Neuronal stem cell (in vitro differentiated cells): ENCODE data around the gene DRC7.

Experiments used
- DNase-seq: peaks from one replicate; pipeline ENCODE4 v3.0.0-alpha.2; 2013; ENCODE audit warnings: low spot score
- H2AFZ ChIP-seq: one replicate; pipeline ENCODE4 v1.6.1; 2013; ENCODE audit warnings: mild to moderate bottlenecking, low read length, inconsistent platforms
- H2AK5ac ChIP-seq: 2 replicates; pipeline ENCODE4 v1.6.1; 2013; ENCODE audit warnings: low read depth, mild to moderate bottlenecking, inconsistent platforms, low read length, moderate library complexity, mixed read lengths
- H2BK120ac ChIP-seq: 2 replicates; pipeline ENCODE4 v1.6.1; 2013; ENCODE audit warnings: low read depth, mild to moderate bottlenecking, inconsistent platforms, low read length, moderate library complexity, mixed read lengths
- H2BK12ac ChIP-seq: one replicate; pipeline ENCODE4 v1.6.1; 2013; ENCODE audit warnings: low read length, inconsistent platforms
- H2BK15ac ChIP-seq: 2 replicates; pipeline ENCODE4 v1.6.1; 2013; ENCODE audit warnings: mild to moderate bottlenecking, low read length, inconsistent platforms, mixed read lengths
- H2BK5ac ChIP-seq: one replicate; pipeline ENCODE4 v1.6.1; 2013; ENCODE audit warnings: inconsistent platforms, mild to moderate bottlenecking, low read length, moderate library complexity
- H3K14ac ChIP-seq: one replicate; pipeline ENCODE4 v1.6.1; 2013; ENCODE audit warnings: low read length, inconsistent platforms
- H3K18ac ChIP-seq: 2 replicates; pipeline ENCODE4 v1.6.1; 2013; ENCODE audit warnings: low read length, inconsistent platforms
- H3K23ac ChIP-seq: 2 replicates; pipeline ENCODE4 v1.6.1; 2013; ENCODE audit warnings: low read depth, mild to moderate bottlenecking, mixed read lengths, low read length, inconsistent platforms; ENCODE audit not compliant: poor library complexity
- H3K27ac ChIP-seq: replicated peaks from 3 replicates; pipeline ENCODE4 v1.5.1; 2013; ENCODE audit warnings: low read length, inconsistent platforms
- H3K27me3 ChIP-seq, 3 experiments: 2 replicates each; pipeline ENCODE4 v1.6.1; 2013; ENCODE audit warnings: low read length in 3 of 3, mild to moderate bottlenecking in 2 of 3, inconsistent platforms in 1 of 3, low read depth in 1 of 3, mixed read lengths in 1 of 3, moderate library complexity in 1 of 3; ENCODE audit not compliant: control insufficient read depth in 3 of 3, insufficient read depth in 3 of 3
- H3K36me3 ChIP-seq, 2 donors: replicated peaks in 1 of 2; 2 replicates each; pipeline ENCODE4 v1.6.1; 2013; ENCODE audit warnings: low read length in 2 of 2; ENCODE audit not compliant: control insufficient read depth in 2 of 2, insufficient read depth in 2 of 2
- H3K4ac ChIP-seq: 2 replicates; pipeline ENCODE4 v1.6.1; 2013; ENCODE audit warnings: inconsistent platforms, mild to moderate bottlenecking, low read length, moderate library complexity
- H3K4me1 ChIP-seq, 2 donors: 1 replicate in 1 of 2; 2 replicates in 1 of 2; pipeline ENCODE4 v1.6.1; 2013; ENCODE audit warnings: low read length in 2 of 2, low read depth in 1 of 2; ENCODE audit not compliant: control insufficient read depth in 2 of 2, insufficient read depth in 1 of 2
- H3K4me2 ChIP-seq: one replicate; pipeline ENCODE4 v1.6.1; 2013; ENCODE audit warnings: mild to moderate bottlenecking, low read length, inconsistent platforms; ENCODE audit not compliant: insufficient read depth, poor library complexity, severe bottlenecking
- H3K4me3 ChIP-seq, 2 donors: 2 replicates each; pipeline ENCODE4 v1.5.1; 2013; ENCODE audit warnings: low read length in 2 of 2, mild to moderate bottlenecking in 2 of 2, inconsistent platforms in 1 of 2, moderate library complexity in 1 of 2
- H3K79me1 ChIP-seq: one replicate; pipeline ENCODE4 v1.6.1; 2013; ENCODE audit warnings: low read depth, mild to moderate bottlenecking, inconsistent platforms, low read length, moderate library complexity
- H3K9ac ChIP-seq: one replicate; pipeline ENCODE4 v1.6.1; 2013; ENCODE audit warnings: mild to moderate bottlenecking, low read depth, low read length, inconsistent platforms; ENCODE audit not compliant: poor library complexity
- H3K9me3 ChIP-seq, 2 donors: replicated peaks in 1 of 2; 2 replicates each; pipeline versions ENCODE3 to v1.6.1; 2013; ENCODE audit warnings: low read length in 2 of 2, mild to moderate bottlenecking in 2 of 2, inconsistent platforms in 1 of 2, low read depth in 1 of 2, mixed read lengths in 1 of 2, moderate library complexity in 1 of 2; ENCODE audit not compliant: control insufficient read depth in 2 of 2, insufficient read depth in 1 of 2
- H4K8ac ChIP-seq: one replicate; pipeline ENCODE4 v1.6.1; 2013; ENCODE audit warnings: low read depth, mild to moderate bottlenecking, inconsistent platforms, low read length, moderate library complexity
- H4K91ac ChIP-seq: one replicate; pipeline ENCODE4 v1.6.1; 2013; ENCODE audit warnings: low read length, low read depth, mild to moderate bottlenecking, inconsistent platforms; ENCODE audit not compliant: poor library complexity
- WGBS, 2 donors: extraction: QIAGEN DNeasy Blood & Tissue Kit; methylation state at CpG; one replicate each; pipeline ENCODE4 v1.1.7; 2013; ENCODE audit warnings: missing lambda C conversion rate in 2 of 2, mixed read lengths in 1 of 2; ENCODE audit not compliant: insufficient read length in 2 of 2, insufficient replicate concordance in 1 of 2; ENCODE audit errors: extremely low coverage in 2 of 2; 5-methylcytosine and 5-hydroxymethylcytosine counted together

The DRC7 gene

GRCh38 chr16:57760357-57761160 lies 66.0 kb downstream of the DRC7 start:
- DNase-seq, result no peak
- Histone ChIP-seq H3K4me1 (peaks cover 3 to 8% of the 10 kb centered on the region in 2 donors), H2BK120ac (no peak overlapping the region), H3K9ac (peak overlapping the region; percentile 61), H3K4ac (no peak overlapping the region), H2BK5ac (peak overlapping the region; percentile 7), H3K14ac (peak overlapping the region; percentile 25), H4K8ac (no peak overlapping the region), H3K27me3 (no peaks in the 10 kb centered on the region), H2BK12ac (no peak overlapping the region), H3K4me3 (no peak overlapping the region), H3K27ac (no peak overlapping the region), H3K4me2 (no peak overlapping the region), H3K9me3 (no peaks in the 10 kb centered on the region), H3K36me3 (peaks cover 12 to 35% of the 10 kb centered on the region in 2 donors), H4K91ac (no peak overlapping the region), H2AFZ (no peak overlapping the region), H3K23ac (peak overlapping the region; percentile 90), H3K79me1 (peaks cover 2% of the 10 kb centered on the region), H2AK5ac (peak overlapping the region; percentile 30), H3K18ac (peak overlapping the region; percentile 40), H2BK15ac (no peak overlapping the region)
- no CpG with 5 or more reads among the region's 40 CpGs for WGBS, 2 donors

- Histone ChIP-seq H3K14ac (no peak overlapping the region), H3K27ac (no peak overlapping the region), H3K79me1 (peaks cover 2% of the 10 kb centered on the region), H4K8ac (no peak overlapping the region), H2AFZ (no peak overlapping the region), H3K36me3 (peaks cover 6 to 28% of the 10 kb centered on the region in 2 donors), H2BK120ac (peak overlapping the region; percentile 7), H3K27me3 (no peaks in the 10 kb centered on the region), H3K9me3 (no peaks in the 10 kb centered on the region), H2BK5ac (no peak overlapping the region), H3K4ac (no peak overlapping the region), H4K91ac (no peak overlapping the region), H3K23ac (peak overlapping the region; percentile 90), H2BK12ac (no peak overlapping the region), H3K9ac (no peak overlapping the region), H2AK5ac (peak overlapping the region; percentile 48), H3K18ac (peak overlapping the region; percentile 15), H3K4me3 (no peak overlapping the region), H3K4me2 (no peak overlapping the region), H3K4me1 (peaks cover 3 to 8% of the 10 kb centered on the region in 2 donors), H2BK15ac (no peak overlapping the region)
- no peak for DNase-seq
- WGBS, 2 donors, result no CpG with 5 or more reads among the region's 9 CpGs
Observed at GRCh38 chr16:57761301-57761700, 66.7 kb downstream of the DRC7 start.

DNA sequence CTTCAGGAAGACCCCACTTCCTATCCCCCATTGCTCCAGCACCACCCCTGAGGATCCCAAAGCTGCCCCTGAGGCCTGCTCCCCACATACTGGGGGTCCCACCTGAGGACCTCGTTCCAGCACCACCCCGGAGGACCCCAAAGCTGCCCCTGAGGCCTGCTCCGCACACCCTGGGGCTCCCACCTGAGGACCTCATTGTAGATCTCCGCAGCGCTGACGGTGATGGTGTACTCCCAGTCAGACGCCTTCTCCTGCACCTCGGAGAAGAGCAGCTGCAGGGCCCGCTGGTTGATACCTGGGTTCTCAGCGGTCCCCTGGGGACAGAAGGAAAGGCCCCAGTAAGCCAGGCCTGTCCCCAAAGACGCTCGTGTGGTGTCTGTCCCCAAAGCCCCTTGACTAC lies 67.4 kb downstream of the DRC7 start:
- no peak overlapping the region for H4K91ac ChIP-seq
- H3K27me3 ChIP-seq, result no peaks in the 10 kb centered on the region
- H4K8ac ChIP-seq, result no peak overlapping the region
- peaks cover 2 to 21% of the 10 kb centered on the region in 2 donors for H3K36me3 ChIP-seq
- no peaks in the 10 kb centered on the region for H3K9me3 ChIP-seq
- DNase-seq, result no peak
- H3K4ac ChIP-seq, result no peak overlapping the region
- no CpG with 5 or more reads among the region's 12 CpGs for WGBS, 2 donors
- no peak overlapping the region for H2BK15ac ChIP-seq
- peak overlapping the region; percentile 7 for H2BK120ac ChIP-seq
- H3K18ac ChIP-seq, result peak overlapping the region; percentile 50
- no peaks in the 10 kb centered on the region for H3K79me1 ChIP-seq
- H3K23ac ChIP-seq, result no peak overlapping the region
- no peak overlapping the region for H2BK5ac ChIP-seq
- H3K9ac ChIP-seq, result no peak overlapping the region
- no peak overlapping the region for H3K14ac ChIP-seq
- no peak overlapping the region for H3K4me2 ChIP-seq
- H3K4me3 ChIP-seq, result no peak overlapping the region
- H2BK12ac ChIP-seq, result no peak overlapping the region
- H3K27ac ChIP-seq, result no peak overlapping the region
- peak overlapping the region; percentile 48 for H2AK5ac ChIP-seq
- peaks cover 3 to 8% of the 10 kb centered on the region in 2 donors for H3K4me1 ChIP-seq
- H2AFZ ChIP-seq, result no peak overlapping the region

GRCh38 chr16:57762365-57763040 lies 67.9 kb downstream of the DRC7 start:
- no peak overlapping the region for H3K23ac ChIP-seq
- no peak overlapping the region for H2BK15ac ChIP-seq
- no peak overlapping the region for H3K27ac ChIP-seq
- no peak overlapping the region for H2BK12ac ChIP-seq
- H3K36me3 ChIP-seq, result peaks cover 2 to 18% of the 10 kb centered on the region in 2 donors
- H3K4me3 ChIP-seq, result no peak overlapping the region
- H3K9me3 ChIP-seq, result no peaks in the 10 kb centered on the region
- H3K18ac ChIP-seq, result peak overlapping the region; percentile 60
- H2AK5ac ChIP-seq, result peak overlapping the region; percentile 32
- no peak overlapping the region for H4K8ac ChIP-seq
- no peak overlapping the region for H2AFZ ChIP-seq
- no peak overlapping the region for H3K4me2 ChIP-seq
- H3K4ac ChIP-seq, result no peak overlapping the region
- no peak overlapping the region for H4K91ac ChIP-seq
- peaks cover 3 to 8% of the 10 kb centered on the region in 2 donors for H3K4me1 ChIP-seq
- H3K9ac ChIP-seq, result no peak overlapping the region
- no peaks in the 10 kb centered on the region for H3K79me1 ChIP-seq
- WGBS, 2 donors, result no CpG with 5 or more reads among the region's 15 CpGs
- no peak overlapping the region for H3K14ac ChIP-seq
- no peak for DNase-seq
- no peak overlapping the region for H2BK120ac ChIP-seq
- no peaks in the 10 kb centered on the region for H3K27me3 ChIP-seq
- no peak overlapping the region for H2BK5ac ChIP-seq
